GM18505 (cell line): Measurements from ENCODE around the gene MAPT.
"Not testable (repeated sequence)": the region's sequence is repeated elsewhere in the genome, so short reads cannot be mapped to it uniquely, and the experiment has no call there.

Experiments
- ATAC-seq: cut with Tn5 transposase; IDR thresholded peaks from one replicate; pipeline ENCODE4 v1.9.1; 2021; ENCODE audit not compliant: unreplicated experiment
- POLR2A ChIP-seq: IDR thresholded peaks from 4 replicates; pipeline ENCODE4 v1.6.1; 2011; ENCODE audit warnings: borderline replicate concordance; ENCODE audit not compliant: insufficient read depth, insufficient read length; ENCODE audit errors: extremely low read depth

The MAPT gene

DNA sequence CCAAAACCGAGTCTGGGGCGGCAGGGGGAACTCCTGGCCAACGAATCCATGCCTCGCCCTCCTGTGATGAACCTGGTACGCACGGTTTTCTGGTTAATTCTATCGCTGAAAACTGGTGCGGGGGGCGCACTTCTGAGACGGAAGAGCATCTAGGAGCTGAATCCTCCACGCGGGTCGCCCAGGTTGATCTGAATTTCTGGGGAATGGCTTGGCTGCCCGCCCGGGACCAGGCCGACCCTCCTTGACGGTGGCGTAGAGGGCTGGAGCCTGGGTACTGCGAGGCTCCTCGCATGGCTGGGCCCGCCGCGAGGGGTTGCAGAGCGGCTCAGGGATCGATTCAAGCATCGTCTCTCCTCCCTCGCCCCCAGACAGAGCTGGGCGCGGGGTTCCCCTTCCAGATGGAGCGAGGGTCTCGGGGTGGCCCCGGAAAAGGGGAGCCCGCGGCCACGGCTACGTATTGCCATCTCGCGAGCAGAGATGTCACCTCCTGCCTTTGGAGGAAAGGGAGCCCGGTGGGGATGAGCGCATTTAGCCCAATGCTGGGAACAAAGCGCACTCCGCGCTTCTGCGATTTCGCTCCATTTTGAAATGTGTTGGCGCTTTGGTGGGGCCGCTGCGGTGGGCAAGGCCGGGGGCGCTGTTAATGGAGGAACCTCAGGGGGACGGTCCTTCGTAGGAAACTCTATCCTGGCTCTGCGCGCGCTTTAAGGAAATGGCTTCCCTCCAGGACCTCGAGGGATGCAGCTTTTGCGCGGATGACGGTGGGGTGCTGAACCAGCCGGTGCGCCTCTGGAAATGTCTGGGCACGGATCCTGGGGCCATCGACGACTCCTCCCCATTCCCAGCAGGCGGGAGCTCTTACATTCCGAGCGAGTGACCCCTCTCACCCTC lies 2.7 kb downstream of the MAPT start:
- TF ChIP-seq POLR2A: no peak

DNA sequence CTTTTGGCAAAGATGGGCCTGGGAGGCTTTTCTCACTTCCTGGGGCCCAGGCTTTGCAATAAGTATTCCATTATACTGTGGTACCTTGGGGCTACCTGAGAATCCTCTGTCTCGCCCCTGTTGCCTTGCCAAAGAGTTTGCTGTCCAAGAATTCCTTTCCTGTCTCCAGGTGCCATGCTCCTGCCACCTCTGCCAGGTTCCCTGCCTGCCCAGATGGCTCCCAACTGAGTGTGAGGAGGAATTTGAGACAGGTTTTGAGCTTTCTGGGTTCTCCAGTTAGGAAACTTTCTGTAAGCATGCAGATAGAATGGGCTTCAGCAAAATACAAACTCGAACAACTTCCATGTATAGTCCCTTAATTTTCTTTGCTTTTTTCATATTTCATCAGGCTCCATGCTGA lies 5.8 kb downstream of the MAPT start:
- TF ChIP-seq POLR2A: no peak
- no peak for ATAC-seq

More for the DNA sequence above, 2.7 kb downstream of the MAPT start:
- no peak for ATAC-seq

GRCh38 chr17:45900723-45901415 lies 6.5 kb downstream of the MAPT start:
- TF ChIP-seq POLR2A: no peak
- ATAC-seq: no peak

DNA sequence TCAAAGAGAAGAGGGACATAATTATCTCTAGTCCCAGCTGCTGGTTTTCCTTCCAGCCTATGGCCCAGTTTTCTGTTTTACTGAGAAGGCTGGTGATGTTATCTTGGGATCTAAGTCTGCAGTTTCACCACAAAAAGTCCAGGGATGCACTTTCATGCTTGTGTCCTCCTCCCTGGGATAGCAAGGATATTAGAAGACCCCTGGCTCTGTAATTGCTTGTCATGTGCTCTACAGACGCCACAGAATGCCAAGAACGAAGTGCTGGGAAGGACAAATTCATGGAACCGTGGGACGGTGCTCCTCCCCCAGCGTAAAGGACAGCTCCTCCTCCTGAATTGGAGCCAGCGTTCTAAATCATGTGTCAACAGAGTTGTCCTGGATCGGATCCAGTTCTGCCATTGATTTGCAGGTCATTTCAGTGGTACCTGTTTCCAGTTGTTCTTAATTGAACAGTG lies 8.6 kb downstream of the MAPT start:
- no peak for ATAC-seq
- no peak for TF ChIP-seq POLR2A

- ATAC-seq: no peak
- TF ChIP-seq POLR2A: no peak
Observed at GRCh38 chr17:45904866-45905265, 10.5 kb downstream of the MAPT start.

DNA sequence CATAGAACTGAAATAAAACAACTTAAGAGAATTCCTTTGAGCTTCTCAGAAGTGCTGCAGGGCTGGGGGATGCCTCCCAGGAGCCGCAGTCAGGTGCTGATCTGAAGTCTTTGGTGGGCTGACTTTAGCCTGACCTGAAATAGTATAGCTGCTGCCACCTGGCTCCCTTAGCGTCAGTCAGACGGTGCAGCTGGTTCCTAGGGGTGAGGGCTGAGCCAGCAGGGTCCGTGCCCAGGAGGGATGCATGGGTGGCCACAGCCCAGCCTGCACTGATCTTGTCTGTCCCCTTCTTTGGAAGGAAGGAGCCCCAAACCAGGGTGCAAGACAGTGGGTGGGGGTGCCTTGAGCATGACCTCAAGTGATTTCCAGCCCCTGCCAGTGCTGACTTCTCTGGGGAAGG lies 11.5 kb downstream of the MAPT start:
- TF ChIP-seq POLR2A: no peak
- ATAC-seq: no peak

DNA sequence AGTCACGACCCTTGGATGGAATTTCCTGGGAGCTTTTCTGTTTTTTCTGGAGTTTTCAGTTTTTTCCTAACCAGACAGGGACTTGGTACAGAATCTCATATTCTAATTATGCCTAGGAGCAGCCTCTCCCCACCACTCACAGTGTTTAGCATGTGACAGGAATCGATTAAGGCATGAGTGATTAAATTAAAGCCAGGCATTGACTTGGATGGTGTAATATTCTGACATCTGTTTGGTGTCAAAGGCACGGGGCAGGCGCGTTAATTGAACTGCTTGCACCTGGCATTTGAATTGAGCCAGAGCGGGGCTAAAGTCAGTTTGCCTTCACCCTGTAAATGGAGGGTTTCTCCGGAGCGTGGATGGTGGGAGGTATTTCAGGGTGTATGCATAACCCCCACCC lies 11.9 kb downstream of the MAPT start:
- no peak for ATAC-seq
- no peak for TF ChIP-seq POLR2A

DNA sequence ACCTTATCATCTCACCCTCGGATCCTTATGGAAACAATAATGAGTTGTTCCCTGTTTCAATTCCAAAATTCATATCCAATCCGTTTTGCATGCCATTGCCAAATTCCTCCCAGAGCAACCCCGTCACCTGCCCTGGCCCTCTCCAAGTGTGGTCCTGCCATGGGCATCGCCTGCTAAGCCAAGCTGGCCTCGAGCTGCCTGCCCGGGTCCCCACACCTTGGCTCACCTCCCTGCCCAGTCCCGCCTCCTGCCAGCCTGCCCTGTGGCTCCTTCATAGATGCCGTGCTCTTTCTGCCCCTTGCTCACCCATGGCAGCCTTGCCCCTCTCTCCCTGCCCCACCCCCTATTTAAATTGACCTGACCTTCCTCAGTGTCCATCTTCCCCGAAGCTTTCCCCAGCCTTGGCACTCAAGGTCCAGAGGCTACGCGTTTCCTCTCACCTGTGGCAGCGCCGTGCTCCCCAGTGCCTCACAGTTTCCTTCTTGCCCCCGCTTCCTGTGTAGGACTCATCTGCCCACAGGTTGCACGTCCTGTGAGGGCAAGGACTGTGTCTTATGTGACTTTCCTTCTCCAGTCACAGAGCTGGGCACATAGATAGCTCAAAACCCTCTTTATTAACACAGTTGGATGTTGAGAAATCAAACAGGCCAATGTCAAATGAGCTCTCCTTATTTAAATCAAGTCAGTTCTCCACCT lies 12.7 kb downstream of the MAPT start:
- no peak for TF ChIP-seq POLR2A

GRCh38 chr17:45907750-45908395 lies 13.5 kb downstream of the MAPT start:
- TF ChIP-seq POLR2A: no peak
- no peak for ATAC-seq

More for the DNA sequence above, 12.7 kb downstream of the MAPT start:
- ATAC-seq: no peak

- TF ChIP-seq POLR2A: no peak
Observed at GRCh38 chr17:45908460-45908859, 14.1 kb downstream of the MAPT start.

DNA sequence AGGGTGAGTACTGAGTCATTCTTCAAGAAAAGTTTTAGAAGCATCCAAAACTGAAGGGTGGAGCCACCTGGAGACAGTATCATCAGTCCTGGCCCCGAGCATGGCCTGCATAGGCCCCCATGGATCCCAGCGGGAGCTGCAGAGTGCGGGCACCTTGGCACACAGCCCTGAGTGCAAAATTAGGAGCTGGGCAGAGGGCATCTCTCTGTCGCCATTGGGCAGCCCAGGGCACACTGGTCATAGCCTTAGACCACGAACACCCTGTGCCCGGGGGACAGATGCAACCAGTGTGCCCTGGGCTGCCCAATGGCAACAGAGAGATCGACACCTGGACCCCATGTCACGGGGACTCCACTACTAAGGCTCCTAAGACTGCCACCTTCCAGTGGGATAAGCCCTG lies 14.6 kb downstream of the MAPT start:
- TF ChIP-seq POLR2A: no peak
- no peak for ATAC-seq

More at GRCh38 chr17:45908460-45908859, 14.1 kb downstream of the MAPT start:
- no peak for ATAC-seq

DNA sequence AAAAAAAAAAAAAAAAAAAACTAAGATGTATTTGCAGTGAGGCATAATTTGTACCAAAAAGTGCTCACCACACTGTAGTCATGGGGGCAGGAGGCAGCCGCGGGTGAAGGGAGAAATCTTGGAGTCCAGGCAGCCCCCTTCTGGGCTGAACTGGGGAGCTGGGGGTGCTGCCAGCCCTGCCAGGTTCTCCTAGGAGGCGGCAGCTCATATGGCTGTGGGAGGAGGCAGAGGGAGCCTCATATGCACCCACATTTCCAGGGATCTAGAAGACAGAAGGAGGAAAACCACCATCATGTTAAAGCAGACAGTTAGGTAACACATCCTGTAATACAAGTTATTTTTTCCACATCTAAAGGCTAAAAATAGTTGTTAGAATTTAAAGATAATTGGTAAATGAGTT lies 16.3 kb downstream of the MAPT start:
- no peak for TF ChIP-seq POLR2A
- ATAC-seq: no peak

DNA sequence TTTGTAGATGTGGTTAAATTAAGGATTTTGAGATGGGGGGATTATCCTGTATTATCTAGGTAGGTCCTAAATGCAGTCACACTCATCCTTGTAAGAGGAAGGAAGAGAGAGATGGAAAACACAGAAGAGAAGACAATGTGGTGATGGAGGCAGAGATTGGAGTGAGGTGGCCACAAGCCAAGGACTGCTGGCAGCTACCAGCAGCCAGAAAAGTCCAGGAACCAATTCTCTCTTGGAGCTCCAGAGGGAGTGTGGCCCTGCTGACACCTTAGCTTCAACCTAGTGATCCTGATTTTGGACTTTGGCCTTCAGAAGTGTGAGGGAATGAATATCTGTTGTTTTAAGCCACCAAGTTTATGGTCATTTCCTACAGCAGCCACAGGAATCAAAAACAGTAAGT lies 18.0 kb downstream of the MAPT start:
- TF ChIP-seq POLR2A: no peak
- no peak for ATAC-seq

DNA sequence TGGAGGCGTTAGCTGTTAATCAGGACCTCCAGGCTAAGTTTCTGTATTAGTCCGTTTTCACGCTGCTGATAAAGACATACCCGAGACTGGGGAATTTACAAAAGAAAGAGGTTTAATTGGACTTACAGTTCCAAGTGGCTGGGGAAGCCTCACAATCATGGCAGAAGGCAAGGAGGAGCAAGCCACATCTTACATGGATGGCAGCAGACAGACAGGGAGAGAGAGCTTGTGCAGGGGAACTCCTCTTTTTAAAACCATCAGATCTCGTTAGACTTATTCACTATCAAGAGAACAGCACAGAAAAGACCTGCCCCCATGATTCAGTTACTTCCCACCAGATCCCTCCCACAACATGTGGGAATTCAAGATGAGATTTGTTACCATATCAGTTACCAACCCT lies 18.7 kb downstream of the MAPT start:
- ATAC-seq: not testable (repeated sequence)
